GM12801 (cell line): ENCODE results near the gene RNF144B.

Experiments used
- CTCF ChIP-seq: IDR thresholded peaks from one replicate; pipeline ENCODE4 v1.5.1; 2011; ENCODE audit warnings: control low read depth; ENCODE audit not compliant: insufficient read length; ENCODE audit errors: extremely low read depth

The RNF144B gene

GRCh38 chr6:18389479-18389878 lies 2.3 kb downstream of the RNF144B start:
- no peak for TF ChIP-seq CTCF

GRCh38 chr6:18390476-18390875 lies 3.3 kb downstream of the RNF144B start:
- TF ChIP-seq CTCF: no peak

- TF ChIP-seq CTCF: no peak
Observed at GRCh38 chr6:18391023-18391422, 3.9 kb downstream of the RNF144B start.

- TF ChIP-seq CTCF: no peak
Observed at GRCh38 chr6:18392346-18392877, 5.3 kb downstream of the RNF144B start.

GRCh38 chr6:18393698-18394097 lies 6.5 kb downstream of the RNF144B start:
- no peak for TF ChIP-seq CTCF

GRCh38 chr6:18395177-18395855 lies 8.2 kb downstream of the RNF144B start:
- TF ChIP-seq CTCF: no peak

GRCh38 chr6:18395856-18396197 lies 8.7 kb downstream of the RNF144B start:
- no peak for TF ChIP-seq CTCF
